ACC112 (cell line): ENCODE results near the gene KRT84.

Experiments
- H2AFZ ChIP-seq: fragments of 200-600 bp; sonication (generic); one replicate; pipeline ENCODE4 v1.6.0; 2017; ENCODE audit warnings: antibody characterized with exemption, low read length; ENCODE audit not compliant: unreplicated experiment
- H3K27ac ChIP-seq: fragments of 200-600 bp; sonication (generic); 2 replicates; pipeline ENCODE4 v1.5.1; 2014; ENCODE audit warnings: low read depth, mild to moderate bottlenecking, antibody characterized with exemption, low read length, moderate library complexity
- H3K27me3 ChIP-seq: fragments of 200-600 bp; sonication (generic); 2 replicates; pipeline ENCODE4 v1.6.1; 2014; ENCODE audit warnings: mild to moderate bottlenecking, antibody characterized with exemption, low read length, moderate library complexity, mixed read lengths; ENCODE audit not compliant: insufficient read depth
- H3K36me3 ChIP-seq: fragments of 200-600 bp; sonication (generic); 2 replicates; pipeline ENCODE4 v1.6.1; 2016; ENCODE audit warnings: mild to moderate bottlenecking, antibody characterized with exemption, low read length, moderate library complexity, mixed read lengths; ENCODE audit not compliant: insufficient read depth
- H3K4me1 ChIP-seq: fragments of 200-600 bp; sonication (generic); one replicate; pipeline ENCODE4 v1.6.1; 2016; ENCODE audit warnings: low read length, mixed read lengths; ENCODE audit not compliant: insufficient read depth, unreplicated experiment, control insufficient read depth
- H3K4me3 ChIP-seq: fragments of 200-600 bp; sonication (generic); 2 replicates; pipeline ENCODE4 v1.5.1; 2014; ENCODE audit warnings: mild to moderate bottlenecking, low read depth, low read length
- H3K79me2 ChIP-seq: fragments of 200-600 bp; sonication (generic); one replicate; pipeline ENCODE4 v1.6.0; 2016; ENCODE audit warnings: low read length; ENCODE audit not compliant: control insufficient read depth, unreplicated experiment, insufficient read depth

The KRT84 gene

DNA sequence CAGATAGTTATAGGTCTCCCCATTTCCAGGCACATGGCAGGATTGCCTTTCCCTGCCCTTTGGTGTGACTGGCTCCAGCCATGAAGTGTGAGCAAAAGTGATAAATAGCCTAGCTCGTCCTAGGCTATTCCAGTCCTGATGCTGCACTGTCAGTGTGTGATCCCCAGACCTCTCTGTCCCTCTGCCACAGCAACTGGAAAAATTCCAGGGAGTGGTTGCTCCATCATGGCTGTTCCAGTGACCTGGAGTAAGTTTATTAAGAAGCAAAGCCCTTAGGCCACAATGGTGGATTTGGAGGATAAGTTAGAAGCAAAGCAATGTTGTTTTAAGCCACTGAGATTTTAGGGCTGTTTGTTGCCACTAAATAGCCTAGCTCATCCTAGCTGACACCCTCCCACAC lies 54.4 kb downstream of the KRT84 start:
- Histone ChIP-seq H3K4me3 (no peak overlapping the region), H3K36me3 (no peaks in the 10 kb centered on the region), H3K27me3 (0 out of 2 replicates have a peak, but pooled peaks cover 2% of the 10 kb centered on the region), H3K79me2 (no peaks in the 10 kb centered on the region), H3K4me1 (peaks cover 4% of the 10 kb centered on the region), H3K27ac (no peak overlapping the region), H2AFZ (no peak overlapping the region)

- no peaks in the 10 kb centered on the region for H3K79me2 ChIP-seq
- H3K27ac ChIP-seq, result no peak overlapping the region
- peaks cover 4% of the 10 kb centered on the region for H3K4me1 ChIP-seq
- no peak overlapping the region for H3K4me3 ChIP-seq
- H3K36me3 ChIP-seq, result no peaks in the 10 kb centered on the region
- no peak overlapping the region for H2AFZ ChIP-seq
- peaks cover 3% of the 10 kb centered on the region for H3K27me3 ChIP-seq
Observed at GRCh38 chr12:52327830-52328500, 57.5 kb downstream of the KRT84 start.
